ENCODE data around the gene IGDCC3. TPM values are rescaled to one million over a fixed set of nuclear protein-coding genes. Genes with fewer than 3 reads are reported as not detected.

The IGDCC3 gene
- total RNA-seq, 4 donors from 2014 or later, result 0.13 TPM; not detected in 3

DNA sequence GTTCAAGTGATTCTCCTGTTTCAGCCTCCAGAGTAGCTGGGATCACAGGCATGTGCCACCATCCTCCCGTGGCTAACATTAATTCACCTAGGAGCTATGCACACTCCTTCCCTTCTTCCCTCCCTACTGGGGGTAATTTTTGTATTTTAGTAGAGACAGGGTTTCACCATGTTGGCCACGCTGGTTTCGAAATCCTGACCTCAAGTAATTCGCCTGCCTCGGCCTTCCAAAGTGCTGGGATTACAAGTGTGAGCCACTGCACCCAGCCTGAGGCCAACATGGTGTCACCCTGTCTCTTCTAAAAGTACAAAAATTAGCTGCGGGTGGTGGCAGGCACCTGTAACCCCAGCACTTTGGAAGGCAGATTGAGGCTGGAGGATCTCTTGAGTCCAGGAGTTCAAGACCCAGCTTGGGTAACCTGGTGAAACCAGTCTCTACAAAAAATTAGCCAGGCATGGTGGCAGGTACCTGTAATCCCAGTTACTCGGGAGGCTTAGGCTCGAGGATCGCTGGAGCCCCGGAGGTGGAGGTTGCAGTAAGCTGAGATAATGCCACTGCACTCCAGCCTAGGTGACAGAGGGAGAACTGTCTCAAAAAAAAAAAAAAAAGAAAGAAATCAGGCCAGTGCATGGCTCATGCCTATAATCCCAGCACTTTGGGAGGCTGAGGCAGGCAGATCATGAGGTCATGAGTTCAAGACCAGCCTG lies 67.2 kb downstream of the IGDCC3 start:
- H3K9me3 ChIP-seq, result no peaks in the 10 kb centered on the region
- H3K27ac ChIP-seq, result no peak overlapping the region
- WGBS, 2 donors (ENCODE audit: low coverage in 1 of 2), result 94% methylated on average over 5 to 9 of the region's 10 CpGs
- no peaks in the 10 kb centered on the region for H3K36me3 ChIP-seq
- TF ChIP-seq POLR2AphosphoS5 (IDR thresholded peaks at IDR 0.05) (no peak), POLR2A (IDR thresholded peaks at IDR 0.05) (no peak), EP300 (IDR thresholded peaks at IDR 0.05) (no peak)
- TF ChIP-seq, protein P1, sequence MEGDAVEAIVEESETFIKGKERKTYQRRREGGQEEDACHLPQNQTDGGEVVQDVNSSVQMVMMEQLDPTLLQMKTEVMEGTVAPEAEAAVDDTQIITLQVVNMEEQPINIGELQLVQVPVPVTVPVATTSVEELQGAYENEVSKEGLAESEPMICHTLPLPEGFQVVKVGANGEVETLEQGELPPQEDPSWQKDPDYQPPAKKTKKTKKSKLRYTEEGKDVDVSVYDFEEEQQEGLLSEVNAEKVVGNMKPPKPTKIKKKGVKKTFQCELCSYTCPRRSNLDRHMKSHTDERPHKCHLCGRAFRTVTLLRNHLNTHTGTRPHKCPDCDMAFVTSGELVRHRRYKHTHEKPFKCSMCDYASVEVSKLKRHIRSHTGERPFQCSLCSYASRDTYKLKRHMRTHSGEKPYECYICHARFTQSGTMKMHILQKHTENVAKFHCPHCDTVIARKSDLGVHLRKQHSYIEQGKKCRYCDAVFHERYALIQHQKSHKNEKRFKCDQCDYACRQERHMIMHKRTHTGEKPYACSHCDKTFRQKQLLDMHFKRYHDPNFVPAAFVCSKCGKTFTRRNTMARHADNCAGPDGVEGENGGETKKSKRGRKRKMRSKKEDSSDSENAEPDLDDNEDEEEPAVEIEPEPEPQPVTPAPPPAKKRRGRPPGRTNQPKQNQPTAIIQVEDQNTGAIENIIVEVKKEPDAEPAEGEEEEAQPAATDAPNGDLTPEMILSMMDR (IDR thresholded peaks at IDR 0.05), result no peak
- ATAC-seq, result no peak
- no peak overlapping the region for H3K4me3 ChIP-seq
- H3K27me3 ChIP-seq, result peaks cover 4% of the 10 kb centered on the region
- peaks cover 0 to 6% (median 0%) of the 10 kb centered on the region in 3 donors for H3K4me1 ChIP-seq

- peaks cover 0 to 13% (median 0%) of the 10 kb centered on the region in 3 donors for H3K4me1 ChIP-seq
- H3K9me3 ChIP-seq, result no peaks in the 10 kb centered on the region
- H3K27me3 ChIP-seq, result no peaks in the 10 kb centered on the region
- 47 to 82% methylated on average over 3 to 5 of the region's 12 CpGs for WGBS, 2 donors (ENCODE audit: low coverage in 1 of 2)
- H3K36me3 ChIP-seq, result no peaks in the 10 kb centered on the region
- TF ChIP-seq POLR2A (IDR thresholded peaks at IDR 0.05) (no peak), EP300 (IDR thresholded peaks at IDR 0.05) (no peak), POLR2AphosphoS5 (IDR thresholded peaks at IDR 0.05) (no peak)
- TF ChIP-seq, protein P1 (IDR thresholded peaks at IDR 0.05), result no peak
- no peak for ATAC-seq
- no peak overlapping the region for H3K4me3 ChIP-seq
- H3K27ac ChIP-seq, result no peak overlapping the region
Observed at GRCh38 chr15:65309882-65310418, 67.9 kb downstream of the IGDCC3 start.

DNA sequence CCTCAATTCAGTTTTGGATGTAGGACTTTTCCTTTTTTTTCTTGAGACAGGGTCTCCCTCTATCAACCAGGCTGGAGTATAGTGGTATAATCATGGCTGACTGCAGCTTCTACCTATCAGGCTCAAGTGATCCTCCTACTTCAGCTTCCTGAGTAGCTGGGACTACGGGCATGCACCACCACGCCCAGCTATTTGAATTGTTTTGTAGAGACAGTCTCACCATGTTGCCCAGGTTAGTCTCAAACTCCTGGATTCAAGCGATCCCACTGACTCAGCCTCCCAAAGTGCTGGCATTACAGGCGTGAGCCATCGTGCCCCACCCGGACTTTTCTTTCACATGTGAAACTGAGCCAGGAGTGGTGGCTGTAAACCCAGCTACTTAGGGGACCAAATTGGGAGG lies 69.8 kb downstream of the IGDCC3 start:
- Histone ChIP-seq H3K27ac (no peak overlapping the region), H3K27me3 (no peaks in the 10 kb centered on the region), H3K9me3 (no peaks in the 10 kb centered on the region), H3K4me3 (no peak overlapping the region), H3K4me1 (peaks cover 0 to 24% (median 6%) of the 10 kb centered on the region in 3 donors), H3K36me3 (no peaks in the 10 kb centered on the region)
- 80% methylated on average over 4 of the region's 6 CpGs; no CpG with 5 or more reads in 1 of the 2 donors for WGBS, 2 donors (ENCODE audit: low coverage in 1 of 2)
- no peak for ATAC-seq
- TF ChIP-seq, protein P1 (IDR thresholded peaks at IDR 0.05), result no peak
- TF ChIP-seq POLR2A (IDR thresholded peaks at IDR 0.05), result no peak
- TF ChIP-seq EP300 (IDR thresholded peaks at IDR 0.05), result no peak
- TF ChIP-seq POLR2AphosphoS5 (IDR thresholded peaks at IDR 0.05), result no peak

GRCh38 chr15:65306551-65306950 lies 71.3 kb downstream of the IGDCC3 start:
- Histone ChIP-seq H3K27ac (no peak overlapping the region), H3K36me3 (no peaks in the 10 kb centered on the region), H3K4me1 (peaks cover 0 to 25% (median 6%) of the 10 kb centered on the region in 3 donors), H3K4me3 (no peak overlapping the region), H3K9me3 (no peaks in the 10 kb centered on the region), H3K27me3 (no peaks in the 10 kb centered on the region)
- no peak for ATAC-seq
- TF ChIP-seq EP300 (IDR thresholded peaks at IDR 0.05) (no peak), POLR2A (IDR thresholded peaks at IDR 0.05) (no peak), POLR2AphosphoS5 (IDR thresholded peaks at IDR 0.05) (no peak)
- TF ChIP-seq, protein P1 (IDR thresholded peaks at IDR 0.05), result no peak

DNA sequence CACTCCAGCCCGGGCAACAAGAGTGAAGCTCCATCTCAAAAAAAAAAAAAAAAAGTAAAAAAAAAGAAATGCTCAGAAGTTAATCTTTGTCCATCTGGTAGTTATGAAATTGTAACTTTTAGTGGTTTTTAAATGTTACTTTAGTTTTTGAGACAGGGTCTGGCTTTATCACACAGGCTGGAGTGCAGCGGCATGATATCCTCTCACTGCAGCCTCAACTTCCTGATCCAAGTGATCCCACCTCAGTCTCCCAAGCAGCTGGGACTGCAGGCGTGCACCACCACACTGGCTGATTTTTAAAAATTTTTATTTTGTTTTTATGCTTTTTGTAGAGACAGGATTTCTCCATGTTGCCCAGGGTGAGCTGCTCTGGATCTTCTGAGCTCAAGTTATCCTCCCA lies 72.0 kb downstream of the IGDCC3 start:
- Histone ChIP-seq H3K4me3 (no peak overlapping the region), H3K27me3 (no peaks in the 10 kb centered on the region), H3K9me3 (no peaks in the 10 kb centered on the region), H3K27ac (peak overlapping the region in 1 of 4 donors; percentile 24), H3K4me1 (peaks cover 0 to 25% (median 6%) of the 10 kb centered on the region in 3 donors), H3K36me3 (no peaks in the 10 kb centered on the region)
- ATAC-seq, result no peak
- 53 to 94% methylated on average over 2 to 3 of the region's 3 CpGs for WGBS, 2 donors (ENCODE audit: low coverage in 1 of 2)
- no peak for TF ChIP-seq EP300 (IDR thresholded peaks at IDR 0.05)
- no peak for TF ChIP-seq POLR2AphosphoS5 (IDR thresholded peaks at IDR 0.05)
- TF ChIP-seq, protein P1 (IDR thresholded peaks at IDR 0.05), result no peak
- TF ChIP-seq POLR2A (IDR thresholded peaks at IDR 0.05), result no peak
